ENCODE data around the gene KCNN2.

The KCNN2 gene

DNA sequence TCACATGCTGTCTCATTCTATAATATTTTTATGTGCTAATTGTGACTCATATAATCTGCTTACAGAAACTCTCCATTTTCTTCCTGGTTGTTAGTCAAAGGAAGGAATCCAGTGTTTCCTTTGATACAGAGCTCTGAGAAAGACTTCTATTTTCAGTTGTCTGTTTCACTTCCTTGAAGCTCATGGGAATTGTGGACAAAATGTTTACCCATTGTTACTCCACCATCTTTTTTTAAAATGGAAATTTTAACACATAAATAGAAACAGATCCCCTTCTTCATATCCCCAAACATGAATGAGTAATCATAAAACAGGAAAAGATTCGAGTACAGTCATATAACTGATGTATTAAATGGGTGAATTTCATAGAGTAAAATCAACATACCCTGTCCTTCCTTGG lies 42.0 kb upstream of the KCNN2 start:
- DNase-seq: no peak
- peak overlapping the region; percentile 36 for H3K27ac ChIP-seq
- no peaks in the 10 kb centered on the region for H3K27me3 ChIP-seq (replicated peaks)
- TF ChIP-seq, protein P1, sequence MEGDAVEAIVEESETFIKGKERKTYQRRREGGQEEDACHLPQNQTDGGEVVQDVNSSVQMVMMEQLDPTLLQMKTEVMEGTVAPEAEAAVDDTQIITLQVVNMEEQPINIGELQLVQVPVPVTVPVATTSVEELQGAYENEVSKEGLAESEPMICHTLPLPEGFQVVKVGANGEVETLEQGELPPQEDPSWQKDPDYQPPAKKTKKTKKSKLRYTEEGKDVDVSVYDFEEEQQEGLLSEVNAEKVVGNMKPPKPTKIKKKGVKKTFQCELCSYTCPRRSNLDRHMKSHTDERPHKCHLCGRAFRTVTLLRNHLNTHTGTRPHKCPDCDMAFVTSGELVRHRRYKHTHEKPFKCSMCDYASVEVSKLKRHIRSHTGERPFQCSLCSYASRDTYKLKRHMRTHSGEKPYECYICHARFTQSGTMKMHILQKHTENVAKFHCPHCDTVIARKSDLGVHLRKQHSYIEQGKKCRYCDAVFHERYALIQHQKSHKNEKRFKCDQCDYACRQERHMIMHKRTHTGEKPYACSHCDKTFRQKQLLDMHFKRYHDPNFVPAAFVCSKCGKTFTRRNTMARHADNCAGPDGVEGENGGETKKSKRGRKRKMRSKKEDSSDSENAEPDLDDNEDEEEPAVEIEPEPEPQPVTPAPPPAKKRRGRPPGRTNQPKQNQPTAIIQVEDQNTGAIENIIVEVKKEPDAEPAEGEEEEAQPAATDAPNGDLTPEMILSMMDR (IDR thresholded peaks at IDR 0.05; ENCODE audit: low read depth, low read length, missing control alignments): no peak
- no peaks in the 10 kb centered on the region for H3K36me3 ChIP-seq (replicated peaks)
- in situ Hi-C loops (cut with HindIII; ENCODE audit: low pct_ligation_motif_present, low sequenced_read_pairs): no loop called here
- no peak overlapping the region for H3K4me3 ChIP-seq (ENCODE audit: low read depth, low read length)

DNA sequence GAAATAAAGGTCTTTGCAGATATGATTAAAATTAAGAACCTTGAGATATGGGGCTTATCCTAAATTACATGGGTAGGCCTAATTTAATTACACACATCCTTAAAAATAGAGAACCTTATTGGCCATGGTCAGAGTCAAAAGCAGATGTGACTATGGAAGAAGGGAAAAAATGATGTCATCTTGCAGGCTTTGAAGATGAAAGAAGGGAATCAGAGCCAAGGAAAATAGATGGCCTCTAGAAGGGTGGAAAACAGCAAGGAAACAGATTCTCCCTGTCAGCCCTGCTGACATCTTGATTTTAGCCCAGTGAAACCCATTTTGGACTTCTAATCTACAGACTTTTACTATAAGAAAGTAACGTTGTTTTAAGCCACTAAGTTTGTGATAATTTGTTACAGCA lies 37.6 kb upstream of the KCNN2 start:
- Histone ChIP-seq H3K27ac (no peak overlapping the region), H3K27me3 (replicated peaks) (no peaks in the 10 kb centered on the region), H3K4me3 (ENCODE audit: low read depth, low read length) (no peak overlapping the region), H3K36me3 (replicated peaks) (no peaks in the 10 kb centered on the region)
- in situ Hi-C loops (cut with HindIII; ENCODE audit: low pct_ligation_motif_present, low sequenced_read_pairs): no loop called here
- DNase-seq: no peak
- TF ChIP-seq, protein P1 (IDR thresholded peaks at IDR 0.05; ENCODE audit: low read depth, low read length, missing control alignments): no peak

DNA sequence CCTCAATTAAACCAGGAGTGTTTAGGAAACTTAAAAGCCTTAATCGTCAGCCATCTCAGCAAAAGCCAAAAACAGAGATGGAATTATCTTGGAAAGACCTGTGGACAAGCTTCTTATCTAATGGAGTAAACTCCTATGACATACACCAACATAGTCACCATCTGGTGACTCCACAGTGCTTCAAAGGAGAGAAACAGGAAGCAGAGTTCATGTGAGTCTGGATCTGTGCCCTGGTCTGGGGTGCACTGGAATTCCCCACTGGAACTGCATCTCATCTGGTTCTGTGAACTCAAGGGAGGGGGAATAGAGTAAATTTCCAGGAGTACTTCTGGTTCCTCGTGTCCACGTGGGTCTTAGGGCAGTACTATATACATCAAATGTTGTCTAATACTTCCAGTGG lies 36.3 kb upstream of the KCNN2 start:
- no peak overlapping the region for H3K27ac ChIP-seq
- in situ Hi-C loops (cut with HindIII; ENCODE audit: low pct_ligation_motif_present, low sequenced_read_pairs): no loop called here
- no peak overlapping the region for H3K4me3 ChIP-seq (ENCODE audit: low read depth, low read length)
- TF ChIP-seq, protein P1 (IDR thresholded peaks at IDR 0.05; ENCODE audit: low read depth, low read length, missing control alignments): no peak
- H3K27me3 ChIP-seq (replicated peaks): no peaks in the 10 kb centered on the region
- peak; percentile 38 for DNase-seq
- H3K36me3 ChIP-seq (replicated peaks): no peaks in the 10 kb centered on the region

DNA sequence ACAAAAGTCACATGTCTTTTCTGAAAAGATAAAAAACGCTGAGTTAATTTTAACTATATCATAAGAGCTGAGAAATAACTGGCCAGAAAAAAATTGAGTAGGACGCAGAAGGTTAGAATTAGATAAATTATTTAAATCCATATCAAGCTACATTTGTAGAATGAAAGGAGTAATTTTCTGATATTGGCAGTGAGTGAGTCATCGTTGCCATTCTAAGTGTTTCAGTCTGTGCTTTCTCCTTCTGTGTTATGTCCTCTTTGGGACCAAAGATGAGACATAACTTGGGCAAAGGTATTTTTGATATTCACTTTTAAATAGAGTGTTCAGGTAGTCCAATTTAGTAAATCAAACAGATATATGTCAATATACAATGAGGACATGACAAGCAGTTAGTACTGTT lies 34.4 kb upstream of the KCNN2 start:
- Histone ChIP-seq H3K36me3 (replicated peaks) (no peaks in the 10 kb centered on the region), H3K27me3 (replicated peaks) (no peaks in the 10 kb centered on the region), H3K27ac (no peak overlapping the region), H3K4me3 (ENCODE audit: low read depth, low read length) (no peak overlapping the region)
- no peak for DNase-seq
- TF ChIP-seq, protein P1 (IDR thresholded peaks at IDR 0.05; ENCODE audit: low read depth, low read length, missing control alignments): no peak
- in situ Hi-C loops (cut with HindIII; ENCODE audit: low pct_ligation_motif_present, low sequenced_read_pairs): no loop called here

DNA sequence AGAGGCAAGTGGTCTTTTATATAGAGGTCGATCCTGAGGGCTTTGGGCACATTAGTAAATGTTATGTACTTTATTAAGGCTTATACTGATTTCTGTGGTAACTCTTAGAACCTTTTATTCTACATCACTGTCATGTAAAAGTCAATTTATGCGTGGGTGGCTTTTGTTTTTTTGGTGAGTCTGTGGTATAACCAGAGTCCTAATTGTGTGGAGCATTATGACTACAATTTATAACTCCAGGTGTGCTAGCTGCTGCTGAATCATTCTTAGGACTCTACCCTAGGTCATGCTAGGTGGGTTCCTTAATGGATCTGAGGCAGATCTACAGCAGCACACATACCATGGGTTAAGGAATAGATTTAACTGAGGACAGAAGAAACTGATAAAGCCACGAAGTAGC lies 33.9 kb upstream of the KCNN2 start:
- Histone ChIP-seq H3K36me3 (replicated peaks) (no peaks in the 10 kb centered on the region), H3K27me3 (replicated peaks) (no peaks in the 10 kb centered on the region), H3K27ac (no peak overlapping the region), H3K4me3 (ENCODE audit: low read depth, low read length) (no peak overlapping the region)
- TF ChIP-seq, protein P1 (IDR thresholded peaks at IDR 0.05; ENCODE audit: low read depth, low read length, missing control alignments): no peak
- in situ Hi-C loops (cut with HindIII; ENCODE audit: low pct_ligation_motif_present, low sequenced_read_pairs): no loop called here
- no peak for DNase-seq

DNA sequence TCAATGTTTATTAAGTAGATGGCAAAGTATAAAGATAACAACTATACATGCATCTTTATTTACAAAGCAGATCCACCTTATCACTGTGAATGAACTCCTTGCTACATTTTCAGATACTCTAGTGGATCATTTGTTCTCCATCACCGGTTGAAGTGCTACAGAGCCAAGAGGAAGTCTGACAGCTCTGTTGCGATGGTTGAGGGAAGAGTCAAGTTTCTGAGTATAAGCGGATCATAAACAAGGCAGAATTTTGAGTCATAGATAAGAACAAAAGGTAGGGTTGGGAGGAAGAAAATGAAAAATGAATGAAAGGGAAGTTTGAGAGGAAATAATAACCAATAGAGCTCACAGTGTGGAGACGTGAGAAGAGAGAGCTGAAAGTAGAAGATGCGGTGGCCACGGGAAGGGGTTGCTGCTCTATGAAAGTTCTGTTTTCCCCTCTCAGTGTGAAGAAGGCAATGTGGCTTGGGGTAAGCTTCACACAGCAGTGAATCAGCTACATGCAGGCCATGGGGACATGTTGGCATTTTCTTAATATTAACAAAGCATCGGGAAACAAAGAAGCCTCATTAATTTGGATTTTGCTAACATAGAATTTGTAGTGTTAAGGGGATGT lies 30.8 kb upstream of the KCNN2 start:
- in situ Hi-C loops (cut with HindIII; ENCODE audit: low pct_ligation_motif_present, low sequenced_read_pairs): no loop called here
- DNase-seq: no peak
- TF ChIP-seq, protein P1 (IDR thresholded peaks at IDR 0.05; ENCODE audit: low read depth, low read length, missing control alignments): no peak

More for the DNA sequence above, 30.8 kb upstream of the KCNN2 start:
- Histone ChIP-seq H3K4me3 (ENCODE audit: low read depth, low read length) (no peak overlapping the region), H3K36me3 (replicated peaks) (no peaks in the 10 kb centered on the region), H3K27me3 (replicated peaks) (no peaks in the 10 kb centered on the region), H3K27ac (no peak overlapping the region)

All from brain microvascular endothelial cell (primary cell).